Liver (tissue), 3 donors: ENCODE data around the gene MUC7.

Experiments
- ATF3 ChIP-seq: IDR thresholded peaks from 2 replicates; pipeline ENCODE4 v1.6.1; 2016; ENCODE audit warnings: antibody characterized with exemption
- EGR1 ChIP-seq, 2 donors: IDR thresholded peaks; 2 replicates each; pipeline ENCODE4 v1.6.1; 2016 to 2018; ENCODE audit warnings: antibody characterized with exemption in 2 of 2, low read depth in 2 of 2
- GABPA ChIP-seq, 2 donors: IDR thresholded peaks in 1 of 2; conservative IDR thresholded peaks in 1 of 2; 2 replicates each; pipeline ENCODE4 v1.6.1; 2016; ENCODE audit warnings: antibody characterized with exemption in 2 of 2, mild to moderate bottlenecking in 1 of 2, moderate library complexity in 1 of 2
- JUND ChIP-seq, 2 donors: IDR thresholded peaks; 2 replicates each; pipeline ENCODE4 v1.6.1; 2016; ENCODE audit warnings: antibody characterized with exemption in 2 of 2
- MAX ChIP-seq: IDR thresholded peaks from 2 replicates; pipeline ENCODE4 v1.6.1; 2016; ENCODE audit warnings: antibody characterized with exemption
- TF ChIP-seq, protein P1 (sequence below): fragments of 150-350 bp; IDR thresholded peaks from 2 replicates; pipeline ENCODE4 v1.5.1; 2017; ENCODE audit warnings: improper control_type of control experiment, low read depth, low read length; ENCODE audit not compliant: missing input control
- TF ChIP-seq, protein P2 (sequence below): IDR thresholded peaks from 2 replicates; pipeline ENCODE4 v1.6.1; 2016; ENCODE audit warnings: antibody characterized with exemption
- donor health status: healthy.
- donor health status: healthy.

DNA sequence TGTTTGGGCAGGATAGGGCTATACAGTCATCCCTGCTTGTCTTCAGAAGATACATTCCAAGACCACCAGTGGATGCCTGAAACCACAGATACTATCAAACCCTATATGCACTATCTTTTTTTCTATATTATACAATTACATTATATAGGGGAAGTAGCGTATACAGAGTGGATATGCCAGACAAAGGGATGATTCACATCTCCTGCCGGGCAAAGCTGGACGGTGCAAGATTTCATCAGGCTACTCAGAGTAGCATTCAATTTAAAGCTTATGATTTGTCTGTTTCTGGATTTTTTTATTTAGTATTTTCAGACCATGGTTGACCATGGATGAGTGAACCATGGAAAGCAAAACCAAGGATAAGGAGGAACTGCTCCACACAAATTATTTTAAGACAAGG, 39.4 kb downstream of the MUC7 start:
- TF ChIP-seq, protein P1, sequence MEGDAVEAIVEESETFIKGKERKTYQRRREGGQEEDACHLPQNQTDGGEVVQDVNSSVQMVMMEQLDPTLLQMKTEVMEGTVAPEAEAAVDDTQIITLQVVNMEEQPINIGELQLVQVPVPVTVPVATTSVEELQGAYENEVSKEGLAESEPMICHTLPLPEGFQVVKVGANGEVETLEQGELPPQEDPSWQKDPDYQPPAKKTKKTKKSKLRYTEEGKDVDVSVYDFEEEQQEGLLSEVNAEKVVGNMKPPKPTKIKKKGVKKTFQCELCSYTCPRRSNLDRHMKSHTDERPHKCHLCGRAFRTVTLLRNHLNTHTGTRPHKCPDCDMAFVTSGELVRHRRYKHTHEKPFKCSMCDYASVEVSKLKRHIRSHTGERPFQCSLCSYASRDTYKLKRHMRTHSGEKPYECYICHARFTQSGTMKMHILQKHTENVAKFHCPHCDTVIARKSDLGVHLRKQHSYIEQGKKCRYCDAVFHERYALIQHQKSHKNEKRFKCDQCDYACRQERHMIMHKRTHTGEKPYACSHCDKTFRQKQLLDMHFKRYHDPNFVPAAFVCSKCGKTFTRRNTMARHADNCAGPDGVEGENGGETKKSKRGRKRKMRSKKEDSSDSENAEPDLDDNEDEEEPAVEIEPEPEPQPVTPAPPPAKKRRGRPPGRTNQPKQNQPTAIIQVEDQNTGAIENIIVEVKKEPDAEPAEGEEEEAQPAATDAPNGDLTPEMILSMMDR: no peak
- TF ChIP-seq GABPA (IDR thresholded peaks at IDR 0.05 in 1 of 2, conservative IDR thresholded peaks at IDR 0.05 in 1 of 2) (no peak), EGR1 (IDR thresholded peaks at IDR 0.05; ENCODE audit: low read depth in 2 of 2) (no peak), JUND (IDR thresholded peaks at IDR 0.05) (no peak), MAX (no peak), ATF3 (no peak)
- TF ChIP-seq, protein P2, sequence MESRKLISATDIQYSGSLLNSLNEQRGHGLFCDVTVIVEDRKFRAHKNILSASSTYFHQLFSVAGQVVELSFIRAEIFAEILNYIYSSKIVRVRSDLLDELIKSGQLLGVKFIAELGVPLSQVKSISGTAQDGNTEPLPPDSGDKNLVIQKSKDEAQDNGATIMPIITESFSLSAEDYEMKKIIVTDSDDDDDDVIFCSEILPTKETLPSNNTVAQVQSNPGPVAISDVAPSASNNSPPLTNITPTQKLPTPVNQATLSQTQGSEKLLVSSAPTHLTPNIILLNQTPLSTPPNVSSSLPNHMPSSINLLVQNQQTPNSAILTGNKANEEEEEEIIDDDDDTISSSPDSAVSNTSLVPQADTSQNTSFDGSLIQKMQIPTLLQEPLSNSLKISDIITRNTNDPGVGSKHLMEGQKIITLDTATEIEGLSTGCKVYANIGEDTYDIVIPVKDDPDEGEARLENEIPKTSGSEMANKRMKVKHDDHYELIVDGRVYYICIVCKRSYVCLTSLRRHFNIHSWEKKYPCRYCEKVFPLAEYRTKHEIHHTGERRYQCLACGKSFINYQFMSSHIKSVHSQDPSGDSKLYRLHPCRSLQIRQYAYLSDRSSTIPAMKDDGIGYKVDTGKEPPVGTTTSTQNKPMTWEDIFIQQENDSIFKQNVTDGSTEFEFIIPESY: no peak
